Loucy (cell line): ENCODE results near the gene LTF.

ENCODE experiments used
- EZH2phosphoT487 ChIP-seq: fragments of 200-600 bp; IDR thresholded peaks from 2 replicates; pipeline ENCODE4 v1.6.1; 2018; ENCODE audit warnings: antibody characterized with exemption, mild to moderate bottlenecking, moderate library complexity, borderline replicate concordance
- TF ChIP-seq, protein P1 (sequence below): fragments of 200-600 bp; sonication (generic); conservative IDR thresholded peaks from 2 replicates; pipeline ENCODE4 v1.5.1; 2014; ENCODE audit warnings: mild to moderate bottlenecking, antibody characterized with exemption, low read length

DNA sequence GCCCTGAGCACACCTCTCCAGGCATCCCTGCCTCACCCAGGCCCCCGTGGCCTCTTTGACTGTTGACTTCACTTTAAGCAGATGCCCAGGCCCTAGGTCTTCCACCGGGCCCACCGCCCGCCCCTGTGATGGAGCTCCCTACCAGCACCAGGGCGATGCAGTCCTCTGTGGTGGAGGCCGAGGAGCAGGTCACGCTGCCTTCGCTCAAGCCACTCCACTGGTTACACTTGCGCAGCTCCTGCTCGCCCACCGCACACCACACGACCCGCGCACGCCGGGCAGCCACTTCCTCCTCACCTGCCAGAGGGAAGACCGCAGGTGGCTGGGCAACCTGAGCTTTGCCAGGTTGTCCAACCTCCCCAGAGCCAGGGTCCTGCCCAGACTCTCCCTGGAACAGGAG lies 16.0 kb downstream of the LTF start:
- no peak for TF ChIP-seq EZH2phosphoT487
- TF ChIP-seq, protein P1, sequence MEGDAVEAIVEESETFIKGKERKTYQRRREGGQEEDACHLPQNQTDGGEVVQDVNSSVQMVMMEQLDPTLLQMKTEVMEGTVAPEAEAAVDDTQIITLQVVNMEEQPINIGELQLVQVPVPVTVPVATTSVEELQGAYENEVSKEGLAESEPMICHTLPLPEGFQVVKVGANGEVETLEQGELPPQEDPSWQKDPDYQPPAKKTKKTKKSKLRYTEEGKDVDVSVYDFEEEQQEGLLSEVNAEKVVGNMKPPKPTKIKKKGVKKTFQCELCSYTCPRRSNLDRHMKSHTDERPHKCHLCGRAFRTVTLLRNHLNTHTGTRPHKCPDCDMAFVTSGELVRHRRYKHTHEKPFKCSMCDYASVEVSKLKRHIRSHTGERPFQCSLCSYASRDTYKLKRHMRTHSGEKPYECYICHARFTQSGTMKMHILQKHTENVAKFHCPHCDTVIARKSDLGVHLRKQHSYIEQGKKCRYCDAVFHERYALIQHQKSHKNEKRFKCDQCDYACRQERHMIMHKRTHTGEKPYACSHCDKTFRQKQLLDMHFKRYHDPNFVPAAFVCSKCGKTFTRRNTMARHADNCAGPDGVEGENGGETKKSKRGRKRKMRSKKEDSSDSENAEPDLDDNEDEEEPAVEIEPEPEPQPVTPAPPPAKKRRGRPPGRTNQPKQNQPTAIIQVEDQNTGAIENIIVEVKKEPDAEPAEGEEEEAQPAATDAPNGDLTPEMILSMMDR, result no peak
